D721Med (cell line): ENCODE results near the gene DLGAP1.

Source experiments
- DNase-seq: peaks from one replicate; pipeline ENCODE4 v3.0.0; 2011; ENCODE audit warnings: low spot score; ENCODE audit not compliant: insufficient read length
- FAIRE-seq: peaks from 2 replicates; lab custom pipeline; 2011; peaks lifted over from hg19 to GRCh38; lab: Jason Lieb, UNC
- TF ChIP-seq, protein P1 (sequence below): IDR thresholded peaks from 2 replicates; pipeline ENCODE4 v1.5.1; 2012; ENCODE audit warnings: mild to moderate bottlenecking, control low read depth; ENCODE audit not compliant: insufficient read depth; ENCODE audit errors: missing control alignments

DLGAP1 gene

DNA sequence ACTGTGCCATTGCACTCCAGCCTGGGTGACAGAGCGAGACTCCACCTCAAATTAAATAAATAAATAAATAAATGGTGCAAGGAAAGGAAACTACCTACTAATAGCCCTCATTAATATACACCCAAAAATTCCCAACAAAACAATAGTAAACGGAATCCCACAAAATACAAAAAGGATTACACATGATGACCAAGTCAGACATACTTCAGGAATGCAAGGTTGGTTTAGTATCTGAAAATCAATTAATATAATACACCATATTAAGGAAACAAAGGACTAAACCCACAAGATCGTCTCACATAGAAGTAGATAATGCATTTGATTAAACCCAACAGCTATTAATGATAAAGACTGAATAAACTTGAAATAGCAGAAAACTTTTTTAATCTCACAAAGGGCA lies 697.7 kb downstream of the DLGAP1 start:
- FAIRE-seq (peak; percentile 55), DNase-seq (no peak)
- TF ChIP-seq, protein P1, sequence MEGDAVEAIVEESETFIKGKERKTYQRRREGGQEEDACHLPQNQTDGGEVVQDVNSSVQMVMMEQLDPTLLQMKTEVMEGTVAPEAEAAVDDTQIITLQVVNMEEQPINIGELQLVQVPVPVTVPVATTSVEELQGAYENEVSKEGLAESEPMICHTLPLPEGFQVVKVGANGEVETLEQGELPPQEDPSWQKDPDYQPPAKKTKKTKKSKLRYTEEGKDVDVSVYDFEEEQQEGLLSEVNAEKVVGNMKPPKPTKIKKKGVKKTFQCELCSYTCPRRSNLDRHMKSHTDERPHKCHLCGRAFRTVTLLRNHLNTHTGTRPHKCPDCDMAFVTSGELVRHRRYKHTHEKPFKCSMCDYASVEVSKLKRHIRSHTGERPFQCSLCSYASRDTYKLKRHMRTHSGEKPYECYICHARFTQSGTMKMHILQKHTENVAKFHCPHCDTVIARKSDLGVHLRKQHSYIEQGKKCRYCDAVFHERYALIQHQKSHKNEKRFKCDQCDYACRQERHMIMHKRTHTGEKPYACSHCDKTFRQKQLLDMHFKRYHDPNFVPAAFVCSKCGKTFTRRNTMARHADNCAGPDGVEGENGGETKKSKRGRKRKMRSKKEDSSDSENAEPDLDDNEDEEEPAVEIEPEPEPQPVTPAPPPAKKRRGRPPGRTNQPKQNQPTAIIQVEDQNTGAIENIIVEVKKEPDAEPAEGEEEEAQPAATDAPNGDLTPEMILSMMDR: no peak

GRCh38 chr18:3753106-3753505 lies 702.0 kb downstream of the DLGAP1 start:
- no peak for DNase-seq
- FAIRE-seq: no peak
- TF ChIP-seq, protein P1: no peak

- FAIRE-seq (no peak), DNase-seq (no peak)
- TF ChIP-seq, protein P1: no peak
These were observed 707.0 kb downstream of the DLGAP1 start for GRCh38 chr18:3748086-3748485.

DNA sequence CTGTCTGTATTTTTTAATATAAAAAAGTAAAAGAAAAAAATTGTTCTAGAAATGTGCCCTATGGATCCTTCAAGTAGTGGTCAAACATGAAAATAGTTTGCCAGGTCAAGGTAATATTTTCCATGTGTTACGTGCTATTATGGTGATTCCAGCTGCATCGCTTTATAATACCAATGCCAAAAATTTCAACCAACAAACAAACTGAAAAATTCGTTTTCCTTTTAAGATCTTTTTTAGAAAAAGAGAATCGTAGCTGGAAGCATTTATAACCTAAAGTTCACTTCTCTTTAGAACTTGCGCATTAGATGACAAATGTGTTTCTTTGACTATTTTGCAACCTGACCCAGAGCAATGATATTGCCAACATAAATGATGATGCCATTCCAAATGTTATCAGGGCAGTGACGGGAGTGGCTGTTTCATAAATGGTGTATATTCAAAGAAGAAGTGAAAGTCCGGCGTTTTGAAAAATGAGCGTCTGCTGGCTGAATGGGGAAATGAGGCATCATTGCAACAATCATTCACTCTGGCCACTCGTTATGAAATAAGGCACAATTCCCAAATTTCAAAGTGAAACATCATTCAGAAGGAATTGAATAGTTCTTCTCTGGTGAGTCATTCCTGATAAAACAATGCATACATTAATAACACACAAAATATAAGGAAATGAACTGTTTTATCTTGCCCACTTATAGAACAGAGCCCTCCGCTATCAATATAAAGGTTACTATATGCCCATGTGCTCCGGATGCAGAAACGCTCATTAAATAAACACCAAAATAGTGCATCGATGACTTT lies 707.7 kb downstream of the DLGAP1 start:
- FAIRE-seq (no peak), DNase-seq (no peak)

GRCh38 chr18:3742541-3742940 lies 712.6 kb downstream of the DLGAP1 start:
- DNase-seq (no peak), FAIRE-seq (no peak)
- TF ChIP-seq, protein P1: no peak

More for the DNA sequence above, 707.7 kb downstream of the DLGAP1 start:
- TF ChIP-seq, protein P1: no peak

- FAIRE-seq: no peak
- TF ChIP-seq, protein P1: no peak
- DNase-seq: no peak
These were observed 713.8 kb downstream of the DLGAP1 start for GRCh38 chr18:3741333-3741732.
